HAP-1 (cell line): ENCODE measurements around the gene ULK2.

Experiments used
- DNase-seq, 2 experiments: peaks; one replicate each; pipeline ENCODE4 v3.0.0-alpha.2; 2016 to 2020; ENCODE audit warnings: low spot score in 2 of 2
- H3K27me3 ChIP-seq: fragments of 250-450 bp; sonication (Bioruptor Pico); 2 replicates; pipeline ENCODE4 v1.5.1; 2020; ENCODE audit warnings: low read depth, mild to moderate bottlenecking, moderate library complexity
- H3K36me3 ChIP-seq: fragments of 250-450 bp; sonication (Bioruptor Pico); replicated peaks from 2 replicates; pipeline ENCODE4 v1.5.1; 2020; ENCODE audit warnings: mild to moderate bottlenecking
- H3K4me1 ChIP-seq: fragments of 250-450 bp; sonication (Bioruptor Pico); 2 replicates; pipeline ENCODE4 v1.5.1; 2020; ENCODE audit warnings: mild to moderate bottlenecking
- H3K4me3 ChIP-seq: fragments of 250-450 bp; sonication (Bioruptor Pico); 2 replicates; pipeline ENCODE4 v1.5.1; 2020; ENCODE audit warnings: mild to moderate bottlenecking, moderate library complexity
- H3K9me3 ChIP-seq: fragments of 250-450 bp; sonication (Bioruptor Pico); 2 replicates; pipeline ENCODE4 v1.5.1; 2020; ENCODE audit warnings: mild to moderate bottlenecking, moderate library complexity
- in situ Hi-C: fragments of 300-500 bp; cut with MboI; formaldehyde crosslinking; loops from 3 replicates; pipeline ENCODE4 v1.14.3; 2020; ENCODE audit warnings: low sequenced_read_pairs, inconsistent platforms, mixed read lengths

Gene ULK2

DNA sequence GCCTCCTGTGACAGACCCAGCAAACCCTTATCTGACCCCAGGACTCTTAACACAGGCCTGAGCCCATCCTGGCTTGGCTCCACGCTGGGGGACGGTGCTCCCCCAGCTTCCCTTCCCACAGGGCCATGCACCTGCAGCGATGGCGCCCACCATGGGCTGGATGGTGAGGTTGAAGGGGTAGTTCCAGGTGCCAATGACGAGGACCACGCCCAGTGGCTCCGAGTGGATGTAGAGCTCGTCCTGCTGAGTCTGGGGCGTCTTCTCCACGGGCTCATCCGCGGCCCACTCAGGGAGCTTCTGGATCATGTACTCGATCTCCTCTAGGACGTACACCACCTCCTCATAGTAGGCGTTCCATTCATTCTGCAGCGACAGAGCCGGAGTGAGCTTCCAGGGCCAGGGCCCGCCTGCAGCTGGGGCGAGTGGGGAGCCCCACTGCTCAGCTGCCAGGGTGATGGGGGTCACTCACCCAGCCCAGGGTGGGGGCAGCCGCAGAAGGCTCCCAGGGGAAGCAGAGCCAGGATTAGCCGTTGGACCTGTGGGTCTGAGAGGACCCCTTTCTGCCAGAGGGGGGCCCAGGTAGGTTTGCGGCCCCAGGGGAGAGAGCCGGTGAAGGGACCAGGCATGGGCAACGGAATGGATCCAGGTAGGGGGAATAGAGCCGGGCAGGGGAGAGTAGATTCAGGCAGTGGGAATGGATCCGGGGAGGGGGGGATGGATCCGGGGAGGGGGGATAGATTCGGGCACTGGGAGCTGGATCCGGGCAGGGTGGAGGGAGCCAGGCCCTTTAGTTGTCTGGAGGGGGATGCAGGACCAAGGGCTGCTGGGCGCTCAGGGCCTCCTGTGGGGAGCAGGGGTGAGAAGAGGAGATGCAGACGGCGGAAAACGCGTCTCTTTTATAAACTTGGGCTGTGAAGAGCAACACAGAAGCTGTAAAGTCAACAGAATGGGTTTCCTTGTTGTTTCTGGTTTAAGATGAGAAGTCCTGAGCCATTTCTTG lies 124.3 kb downstream of the ULK2 start:
- no peaks in the 10 kb centered on the region for H3K9me3 ChIP-seq
- H3K4me1 ChIP-seq = peaks cover 9% of the 10 kb centered on the region
- no peaks in the 10 kb centered on the region for H3K36me3 ChIP-seq
- no peak overlapping the region for H3K4me3 ChIP-seq
- no peak for DNase-seq
- no peaks in the 10 kb centered on the region for H3K27me3 ChIP-seq
- in situ Hi-C loops = no loop called here

DNA sequence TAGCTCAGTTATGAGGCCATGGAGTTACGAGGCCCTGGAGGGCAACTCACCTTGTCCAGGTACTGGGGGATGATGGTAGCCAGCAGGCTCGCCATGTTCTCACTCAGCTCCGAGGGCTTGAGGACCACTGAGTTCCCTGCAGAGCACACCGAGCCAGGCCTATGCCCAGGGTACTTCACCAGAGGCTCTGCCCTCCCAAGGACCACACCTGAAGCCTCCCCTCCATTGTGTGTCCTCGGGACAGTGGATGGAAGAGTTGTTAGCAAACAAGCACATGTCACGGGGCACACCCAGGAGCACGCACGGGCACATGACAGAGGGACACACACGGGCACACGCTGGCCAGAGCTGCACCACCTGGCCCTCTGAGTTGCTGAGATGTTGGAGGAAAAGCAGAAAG lies 125.2 kb downstream of the ULK2 start:
- Histone ChIP-seq H3K36me3 (no peaks in the 10 kb centered on the region), H3K4me3 (no peak overlapping the region), H3K9me3 (no peaks in the 10 kb centered on the region), H3K4me1 (peaks cover 9% of the 10 kb centered on the region), H3K27me3 (no peaks in the 10 kb centered on the region)
- DNase-seq = no peak
- in situ Hi-C loops = no loop called here

DNA sequence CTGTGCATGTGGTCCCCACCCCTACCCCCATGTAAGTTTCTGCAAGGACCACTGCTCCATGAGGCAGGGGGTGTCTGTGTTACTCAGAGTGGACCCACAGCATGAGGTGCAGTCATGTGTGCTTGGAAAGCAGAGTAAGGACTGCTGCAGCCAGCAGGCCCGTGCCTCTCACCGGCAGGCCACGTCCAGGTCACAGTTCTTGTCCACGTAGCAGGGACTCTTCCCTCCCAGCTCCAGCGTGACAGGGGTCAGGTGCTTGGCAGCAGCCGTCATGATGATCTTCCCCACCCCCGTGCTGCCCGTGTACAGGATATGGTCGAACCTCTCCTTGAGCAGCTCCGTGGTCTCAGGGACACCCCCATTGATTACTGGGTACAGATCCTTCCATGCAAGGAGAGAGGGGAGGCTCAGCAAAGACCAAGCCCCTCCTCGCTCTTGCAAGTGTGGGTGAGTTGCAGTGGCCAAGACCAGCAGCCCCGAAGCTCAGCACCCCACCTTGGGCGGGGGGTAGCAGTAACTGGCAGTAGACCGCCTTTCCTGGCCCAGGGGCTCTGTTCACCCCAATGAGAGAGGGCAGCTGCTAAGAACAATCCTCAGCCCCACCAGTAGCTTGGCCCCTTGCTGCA lies 125.8 kb downstream of the ULK2 start:
- no peaks in the 10 kb centered on the region for H3K36me3 ChIP-seq
- no peak for DNase-seq
- H3K4me3 ChIP-seq = no peak overlapping the region
- H3K4me1 ChIP-seq = peaks cover 9% of the 10 kb centered on the region
- H3K9me3 ChIP-seq = no peaks in the 10 kb centered on the region
- H3K27me3 ChIP-seq = no peaks in the 10 kb centered on the region
- in situ Hi-C loops = no loop called here

DNA sequence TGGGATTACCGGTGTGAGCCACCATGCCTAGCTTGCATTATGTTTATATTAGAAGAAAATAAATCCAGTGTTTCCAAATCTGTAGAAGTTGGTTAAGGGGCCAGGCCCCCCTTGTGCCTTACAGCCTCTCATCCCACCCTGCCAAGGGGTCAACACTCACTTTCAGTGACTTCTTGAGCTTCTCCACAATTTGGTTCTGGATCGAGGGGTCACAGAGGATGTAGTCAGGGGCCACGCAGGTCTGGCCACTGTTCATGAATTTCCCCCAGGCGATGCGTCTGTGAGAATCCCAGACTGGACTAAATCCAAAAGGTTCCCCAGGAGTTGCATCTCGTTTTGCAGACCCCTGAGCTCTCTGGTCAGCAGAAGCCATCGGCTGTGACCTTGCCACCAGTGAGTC lies 126.8 kb downstream of the ULK2 start:
- in situ Hi-C loops = no loop called here

DNA sequence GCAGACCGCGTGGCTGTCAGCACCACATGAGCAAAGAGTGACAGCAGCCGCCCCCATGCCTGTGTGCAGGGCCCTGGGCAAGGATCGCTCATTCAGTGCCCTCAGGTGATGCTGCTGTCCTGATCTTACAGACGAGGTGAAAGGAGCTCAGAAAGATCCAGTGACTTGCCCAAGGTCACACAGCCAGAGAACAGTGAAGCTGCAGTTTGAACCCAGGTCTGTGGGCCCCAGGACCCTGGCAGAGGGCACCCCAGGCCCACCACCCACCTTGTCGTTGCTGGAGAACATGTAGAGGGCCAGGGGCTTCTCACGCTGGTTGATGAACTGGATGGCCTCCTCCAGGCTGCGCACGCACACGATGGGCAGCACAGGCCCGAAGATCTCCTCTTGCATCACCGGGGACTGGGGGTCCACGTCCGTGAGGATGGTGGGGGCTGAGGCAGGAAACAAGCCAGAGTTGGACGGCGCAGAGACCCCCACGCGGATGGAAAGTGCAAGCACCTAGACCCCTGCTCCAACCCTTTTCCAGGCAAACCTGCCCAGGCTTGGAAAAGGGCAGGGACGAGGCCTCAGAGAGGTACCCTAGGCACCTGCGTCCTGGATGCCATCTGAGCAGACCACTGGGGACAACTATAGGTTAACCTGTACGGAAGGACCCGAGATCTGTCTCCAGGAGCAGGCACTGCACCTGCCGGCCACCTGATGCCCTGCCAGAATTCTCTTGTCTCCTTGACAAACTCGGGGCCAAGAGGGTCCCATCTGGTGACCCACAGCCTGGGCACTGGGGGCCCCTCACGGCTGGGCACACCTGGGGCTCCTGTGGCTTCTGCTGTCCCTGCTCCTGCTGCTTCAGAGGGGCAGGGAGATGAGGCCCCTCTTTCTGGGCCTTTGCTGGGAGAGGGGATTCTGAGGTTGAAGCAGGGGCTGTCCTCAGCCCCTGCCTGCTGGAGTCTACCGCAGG lies 128.2 kb downstream of the ULK2 start:
- in situ Hi-C loops = no loop called here
- H3K36me3 ChIP-seq = no peaks in the 10 kb centered on the region

More for the DNA sequence above, 126.8 kb downstream of the ULK2 start:
- Histone ChIP-seq H3K4me1 (peaks cover 9% of the 10 kb centered on the region), H3K27me3 (no peaks in the 10 kb centered on the region), H3K4me3 (no peak overlapping the region), H3K9me3 (no peaks in the 10 kb centered on the region), H3K36me3 (no peaks in the 10 kb centered on the region)
- DNase-seq = no peak

DNA sequence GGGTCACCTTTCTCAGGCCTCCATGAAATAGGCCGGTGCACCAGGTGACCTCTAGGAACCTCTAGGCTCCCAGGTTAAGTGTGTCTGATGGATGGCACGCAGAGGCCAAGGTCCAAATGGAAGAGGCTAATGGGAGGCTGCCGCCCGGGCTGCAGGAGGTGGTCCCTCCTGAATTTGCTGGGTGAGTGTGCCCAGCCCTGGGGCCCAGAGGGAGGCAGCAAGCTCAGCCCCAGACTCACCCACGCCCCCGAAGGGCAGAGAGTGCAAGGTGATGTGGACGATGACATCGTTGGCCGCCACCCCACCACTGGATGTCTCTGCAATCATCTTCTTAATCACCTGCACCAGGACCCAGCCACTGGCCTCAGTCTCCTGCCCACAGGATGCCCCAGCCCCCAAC lies 129.0 kb downstream of the ULK2 start:
- Histone ChIP-seq H3K27me3 (no peaks in the 10 kb centered on the region), H3K4me1 (no peaks in the 10 kb centered on the region)
- in situ Hi-C loops = no loop called here

More for the DNA sequence above, 128.2 kb downstream of the ULK2 start:
- H3K4me1 ChIP-seq = peaks cover 3% of the 10 kb centered on the region; the same call in 1 of the 2 replicates
- no peak for DNase-seq
- H3K4me3 ChIP-seq = no peak overlapping the region
- no peaks in the 10 kb centered on the region for H3K27me3 ChIP-seq
- H3K9me3 ChIP-seq = no peaks in the 10 kb centered on the region

DNA sequence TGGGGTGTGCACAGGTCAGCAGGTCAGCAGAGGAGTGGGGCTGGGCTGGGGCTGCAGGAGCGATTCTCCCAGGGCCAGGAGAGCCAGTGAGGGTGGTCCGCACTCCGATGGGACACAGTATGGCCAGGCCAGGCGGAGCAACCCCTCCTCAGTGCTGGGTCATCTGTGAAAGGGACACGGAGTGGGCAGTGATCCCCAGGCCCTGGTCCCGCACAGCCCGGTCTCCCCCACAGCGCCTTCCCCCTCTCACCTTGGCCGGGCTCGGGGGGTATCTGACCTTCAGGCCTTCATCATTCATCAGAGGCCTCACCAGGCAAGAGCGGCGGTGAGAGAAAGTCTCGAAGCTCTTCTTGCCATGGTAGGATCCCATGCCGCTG lies 129.7 kb downstream of the ULK2 start:
- no peaks in the 10 kb centered on the region for H3K4me1 ChIP-seq
- no peak for DNase-seq
- no peaks in the 10 kb centered on the region for H3K9me3 ChIP-seq
- no peaks in the 10 kb centered on the region for H3K36me3 ChIP-seq
- no peak overlapping the region for H3K4me3 ChIP-seq
- H3K27me3 ChIP-seq = no peaks in the 10 kb centered on the region
- in situ Hi-C loops = no loop called here

More for the DNA sequence above, 129.0 kb downstream of the ULK2 start:
- no peak for DNase-seq
- Histone ChIP-seq H3K36me3 (no peaks in the 10 kb centered on the region), H3K4me3 (no peak overlapping the region), H3K9me3 (no peaks in the 10 kb centered on the region)

DNA sequence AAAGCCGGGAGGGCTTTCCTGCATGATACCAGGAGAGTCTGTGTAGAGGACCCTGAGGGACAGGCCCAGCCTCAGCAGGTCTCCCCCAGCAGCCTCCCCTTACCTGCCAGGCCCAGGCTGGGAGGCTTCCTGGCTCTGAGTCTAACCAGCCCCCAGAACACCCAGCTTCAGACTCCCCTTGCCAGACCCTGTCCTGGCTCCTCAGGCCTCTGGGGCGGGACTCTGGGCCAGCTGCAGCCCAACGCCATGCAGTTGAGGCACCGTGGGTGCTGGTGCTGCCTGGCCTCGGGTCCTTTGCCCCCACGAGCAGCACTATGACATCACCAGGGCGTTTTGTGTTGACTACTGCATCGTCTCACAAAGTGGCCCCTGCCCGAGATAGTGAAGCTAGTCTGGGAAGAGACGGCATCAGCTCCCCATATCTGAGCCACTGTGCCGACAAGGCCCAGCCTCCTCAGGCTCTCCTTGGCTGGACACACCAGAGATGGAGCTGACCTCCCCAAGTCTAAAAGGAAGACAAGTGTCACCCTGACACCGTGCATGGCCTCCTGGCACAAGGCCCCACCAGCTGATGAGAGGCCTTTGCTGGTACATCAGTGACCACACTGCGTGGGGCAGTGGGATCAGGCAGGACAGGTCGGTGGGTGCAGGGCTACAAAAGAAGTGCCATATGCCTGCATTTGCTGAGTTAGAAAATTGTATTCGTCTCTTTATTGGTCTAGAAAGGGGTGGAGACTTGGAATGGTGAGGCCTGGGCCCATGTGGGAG lies 130.2 kb downstream of the ULK2 start:
- DNase-seq = no peak
- H3K27me3 ChIP-seq = no peaks in the 10 kb centered on the region
- H3K4me3 ChIP-seq = no peak overlapping the region
- no peaks in the 10 kb centered on the region for H3K9me3 ChIP-seq
- in situ Hi-C loops = no loop called here
- no peaks in the 10 kb centered on the region for H3K36me3 ChIP-seq
- H3K4me1 ChIP-seq = no peaks in the 10 kb centered on the region

DNA sequence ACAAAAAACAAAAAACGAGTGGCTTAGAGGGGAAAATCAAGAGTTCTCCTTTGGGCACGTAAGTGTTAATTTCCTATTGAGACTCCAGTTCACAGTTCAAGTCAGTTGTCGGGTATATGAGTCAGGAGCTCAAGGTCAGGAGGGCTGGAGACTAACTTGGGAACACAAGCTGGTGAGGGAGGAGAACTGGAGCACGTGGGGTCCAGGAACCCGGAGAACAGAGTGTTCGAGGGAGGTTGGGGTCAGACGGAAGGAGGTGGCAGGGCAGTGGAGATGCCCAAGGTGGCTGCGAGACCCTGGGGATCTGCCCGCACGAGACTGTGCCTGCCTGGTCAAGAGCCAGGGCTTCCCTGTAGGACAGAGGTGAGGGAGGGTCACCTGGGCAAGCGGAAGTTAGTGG lies 131.7 kb downstream of the ULK2 start:
- DNase-seq = no peak
- no peaks in the 10 kb centered on the region for H3K36me3 ChIP-seq
- no peaks in the 10 kb centered on the region for H3K9me3 ChIP-seq
- H3K27me3 ChIP-seq = no peaks in the 10 kb centered on the region
- in situ Hi-C loops = no loop called here
- no peak overlapping the region for H3K4me3 ChIP-seq
- no peaks in the 10 kb centered on the region for H3K4me1 ChIP-seq

DNA sequence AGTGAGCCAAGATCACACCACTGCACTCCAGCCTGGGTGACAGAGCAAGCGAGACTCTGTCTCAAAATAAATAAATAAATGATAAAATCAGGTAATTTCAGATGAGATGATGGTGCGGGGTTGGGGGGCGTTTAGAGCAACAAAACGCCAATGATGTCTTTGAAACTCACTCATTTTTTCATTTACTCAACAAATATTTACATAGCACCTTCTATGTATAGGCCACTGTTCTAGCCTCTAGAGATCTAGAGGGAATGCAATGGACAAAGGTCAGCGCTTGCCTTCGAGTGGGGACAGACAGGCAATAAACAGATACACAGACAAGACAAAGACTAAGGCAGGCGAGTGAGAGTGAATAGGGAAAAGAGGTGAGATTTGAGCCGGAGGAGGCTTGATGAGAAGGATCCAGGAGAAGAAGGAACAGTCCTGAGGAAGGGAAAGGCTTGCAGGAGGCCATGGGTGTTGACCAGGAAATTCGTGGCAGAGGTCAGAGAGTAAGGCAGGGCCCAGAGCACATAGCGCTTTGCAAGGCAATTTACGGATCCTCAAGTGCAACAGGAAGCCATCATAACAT lies 133.7 kb downstream of the ULK2 start:
- no peaks in the 10 kb centered on the region for H3K4me1 ChIP-seq
- no peaks in the 10 kb centered on the region for H3K27me3 ChIP-seq
- H3K4me3 ChIP-seq = no peak overlapping the region
- in situ Hi-C loops = no loop called here
- no peaks in the 10 kb centered on the region for H3K36me3 ChIP-seq
- no peak for DNase-seq
- H3K9me3 ChIP-seq = no peaks in the 10 kb centered on the region

DNA sequence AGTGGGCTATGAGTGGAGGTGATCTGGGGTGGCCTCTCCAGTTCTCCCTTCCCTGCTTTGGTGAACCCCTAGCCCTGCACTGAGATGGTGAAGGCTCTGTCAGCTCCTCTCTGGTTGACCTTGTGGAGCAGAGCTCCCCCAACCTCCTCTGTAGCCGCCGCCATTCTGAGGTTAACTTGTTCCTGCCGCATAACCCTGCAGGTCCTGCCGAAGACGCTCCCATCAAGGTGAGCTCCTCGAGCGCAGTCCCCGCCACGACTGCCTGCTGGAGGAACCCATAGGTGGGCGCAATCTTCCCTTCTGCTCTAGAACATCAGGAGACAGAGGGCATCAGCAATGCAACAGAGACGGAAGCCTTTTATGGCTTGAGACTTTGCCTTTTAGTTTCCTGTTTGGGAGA lies 136.1 kb downstream of the ULK2 start:
- H3K4me1 ChIP-seq = no peaks in the 10 kb centered on the region
- in situ Hi-C loops = no loop called here
- no peaks in the 10 kb centered on the region for H3K9me3 ChIP-seq
- no peaks in the 10 kb centered on the region for H3K36me3 ChIP-seq
- H3K27me3 ChIP-seq = no peaks in the 10 kb centered on the region
- no peak overlapping the region for H3K4me3 ChIP-seq
- DNase-seq = no peak

DNA sequence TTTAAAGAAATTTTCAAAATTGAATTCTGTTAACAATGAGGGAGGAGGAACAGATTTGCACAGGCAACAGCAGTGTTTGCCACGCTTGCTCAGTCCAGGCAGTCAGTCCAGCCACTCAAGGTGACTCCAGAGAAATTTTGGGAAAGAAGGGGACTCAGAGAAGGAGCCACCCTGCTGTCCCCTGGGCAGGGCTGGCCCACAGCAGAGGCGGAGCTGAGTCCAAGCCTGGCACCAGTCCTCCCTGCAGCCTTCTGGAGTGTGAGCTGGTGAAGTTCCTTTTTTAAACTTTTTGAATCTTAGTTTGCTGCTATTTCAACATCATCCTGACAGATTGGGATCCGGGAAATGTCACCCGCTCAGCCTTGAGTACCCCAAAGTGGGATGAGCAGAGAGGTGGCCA lies 136.9 kb downstream of the ULK2 start:
- Histone ChIP-seq H3K4me3 (no peak overlapping the region), H3K27me3 (no peaks in the 10 kb centered on the region), H3K36me3 (no peaks in the 10 kb centered on the region), H3K4me1 (no peaks in the 10 kb centered on the region), H3K9me3 (no peaks in the 10 kb centered on the region)
- no peak for DNase-seq
- in situ Hi-C loops = no loop called here

DNA sequence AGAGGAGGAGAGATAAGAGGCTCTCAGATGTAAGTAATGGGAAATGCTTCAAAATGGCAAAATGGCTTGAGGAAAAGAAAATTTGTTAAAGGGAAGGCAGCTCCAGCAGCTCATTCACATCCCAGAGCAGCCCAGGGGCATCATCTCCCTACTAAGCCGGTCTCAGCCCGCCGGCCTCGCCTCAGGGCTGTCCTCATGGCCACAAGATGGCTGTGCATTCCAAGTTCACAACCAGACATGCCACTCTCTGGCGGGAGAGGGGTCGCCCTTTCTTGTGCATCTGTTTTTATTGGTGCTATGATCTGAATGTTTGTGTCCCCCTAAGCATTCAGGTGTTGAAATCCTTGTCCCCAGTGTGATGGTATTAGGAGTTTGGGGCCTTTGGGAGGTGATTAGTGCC lies 137.8 kb downstream of the ULK2 start:
- H3K36me3 ChIP-seq = no peaks in the 10 kb centered on the region
- H3K9me3 ChIP-seq = no peaks in the 10 kb centered on the region
- no peak for DNase-seq
- no peaks in the 10 kb centered on the region for H3K4me1 ChIP-seq
- H3K27me3 ChIP-seq = no peaks in the 10 kb centered on the region
- in situ Hi-C loops = no loop called here
- no peak overlapping the region for H3K4me3 ChIP-seq
